ENCODE results near the gene PMVK.

DNA sequence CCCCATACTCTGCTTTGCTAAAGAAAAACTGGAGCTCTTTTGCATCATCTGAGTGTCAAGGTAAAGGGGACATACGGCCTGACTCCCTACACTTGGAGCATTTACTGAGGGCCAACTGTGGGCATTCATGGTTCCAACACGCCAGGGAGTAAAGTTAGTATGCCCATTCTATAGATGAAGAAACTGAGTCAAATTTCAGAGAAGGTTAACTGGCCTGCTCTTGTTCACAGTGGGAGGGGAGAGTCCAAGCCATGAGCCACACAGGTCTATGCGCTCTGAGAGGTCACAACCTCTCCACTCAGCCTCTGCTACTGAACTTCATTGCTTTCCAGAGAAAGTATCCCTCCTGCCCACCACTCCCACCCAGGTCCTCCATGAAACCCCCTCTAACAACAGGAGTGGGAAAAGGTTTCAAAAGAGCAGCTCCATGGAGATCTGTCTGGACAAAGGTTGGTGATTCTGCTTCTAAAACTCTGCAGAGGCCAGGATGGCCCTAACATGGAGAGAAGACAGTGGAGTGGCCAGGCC lies 59.6 kb downstream of the PMVK start:
- no peak for TF ChIP-seq EP300 (IDR thresholded peaks at IDR 0.05)
- no peak for TF ChIP-seq CTCF (IDR thresholded peaks at IDR 0.05)

Data from tibial nerve (tissue), 4 donors.